Epithelial cell of esophagus (primary cell): ENCODE measurements around the gene RNF145.

Experiments used
- DNase-seq: peaks from one replicate; pipeline ENCODE4 v3.0.0; 2010; ENCODE audit warnings: low read depth
- H3K4me3 ChIP-seq: 2 replicates; pipeline ENCODE4 v1.5.1; 2011; ENCODE audit warnings: mild to moderate bottlenecking, low read length, control low read depth
- TF ChIP-seq, protein P1 (sequence below): IDR thresholded peaks from 2 replicates; pipeline ENCODE4 v1.5.1; 2011; ENCODE audit warnings: low read depth, mild to moderate bottlenecking, low read length, control low read depth, inconsistent platforms; ENCODE audit not compliant: insufficient read depth; ENCODE audit errors: missing control alignments

RNF145 gene

GRCh38 chr5:159183247-159183646 is 26.1 kb downstream of the RNF145 start:
- no peak for DNase-seq

DNA sequence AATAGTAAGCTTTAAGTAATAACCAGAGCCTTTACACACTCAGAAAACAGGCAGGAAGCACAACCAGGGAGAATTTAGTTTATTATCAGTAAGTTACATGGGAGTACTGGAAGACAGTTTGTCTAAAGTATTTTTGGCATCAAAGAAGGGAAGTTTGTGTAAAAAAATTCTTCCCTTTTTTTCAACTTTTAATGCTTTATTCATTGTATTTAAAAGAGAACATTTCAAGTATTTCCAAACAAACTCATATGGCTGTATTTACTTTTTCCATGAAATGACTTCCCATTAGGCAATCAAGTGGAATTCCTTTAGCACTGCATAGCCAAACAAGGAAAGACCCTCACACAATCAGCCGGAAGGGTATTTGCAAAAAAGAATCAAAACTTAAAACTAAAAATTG is 26.7 kb downstream of the RNF145 start:
- TF ChIP-seq, protein P1, sequence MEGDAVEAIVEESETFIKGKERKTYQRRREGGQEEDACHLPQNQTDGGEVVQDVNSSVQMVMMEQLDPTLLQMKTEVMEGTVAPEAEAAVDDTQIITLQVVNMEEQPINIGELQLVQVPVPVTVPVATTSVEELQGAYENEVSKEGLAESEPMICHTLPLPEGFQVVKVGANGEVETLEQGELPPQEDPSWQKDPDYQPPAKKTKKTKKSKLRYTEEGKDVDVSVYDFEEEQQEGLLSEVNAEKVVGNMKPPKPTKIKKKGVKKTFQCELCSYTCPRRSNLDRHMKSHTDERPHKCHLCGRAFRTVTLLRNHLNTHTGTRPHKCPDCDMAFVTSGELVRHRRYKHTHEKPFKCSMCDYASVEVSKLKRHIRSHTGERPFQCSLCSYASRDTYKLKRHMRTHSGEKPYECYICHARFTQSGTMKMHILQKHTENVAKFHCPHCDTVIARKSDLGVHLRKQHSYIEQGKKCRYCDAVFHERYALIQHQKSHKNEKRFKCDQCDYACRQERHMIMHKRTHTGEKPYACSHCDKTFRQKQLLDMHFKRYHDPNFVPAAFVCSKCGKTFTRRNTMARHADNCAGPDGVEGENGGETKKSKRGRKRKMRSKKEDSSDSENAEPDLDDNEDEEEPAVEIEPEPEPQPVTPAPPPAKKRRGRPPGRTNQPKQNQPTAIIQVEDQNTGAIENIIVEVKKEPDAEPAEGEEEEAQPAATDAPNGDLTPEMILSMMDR: no peak
- no peak for DNase-seq
- H3K4me3 ChIP-seq: no peak overlapping the region

More at GRCh38 chr5:159183247-159183646, 26.1 kb downstream of the RNF145 start:
- H3K4me3 ChIP-seq: no peak overlapping the region
- TF ChIP-seq, protein P1: no peak

DNA sequence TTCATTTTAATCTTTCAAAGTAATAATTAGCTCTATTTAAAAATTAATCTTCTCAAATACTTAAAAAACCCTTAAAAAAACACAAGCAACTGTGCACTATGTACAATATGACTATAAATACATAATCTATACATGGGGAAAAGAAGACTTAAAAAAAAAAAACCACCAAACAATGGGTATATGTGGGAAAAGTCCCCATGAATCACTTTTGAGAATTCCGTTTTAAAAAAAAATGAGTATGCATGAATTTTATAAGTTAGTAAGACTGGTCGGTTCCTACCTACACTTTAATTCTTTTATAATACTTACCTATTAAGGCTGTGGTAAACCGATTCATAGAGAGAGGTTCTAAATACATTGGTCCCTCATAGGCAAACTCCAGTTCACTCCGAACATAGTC is 27.7 kb downstream of the RNF145 start:
- no peak overlapping the region for H3K4me3 ChIP-seq
- DNase-seq: no peak
- TF ChIP-seq, protein P1: no peak

- peak; percentile 45 for DNase-seq
- TF ChIP-seq, protein P1: no peak
- H3K4me3 ChIP-seq: no peak overlapping the region
These were observed 28.2 kb downstream of the RNF145 start for GRCh38 chr5:159181152-159181551.

DNA sequence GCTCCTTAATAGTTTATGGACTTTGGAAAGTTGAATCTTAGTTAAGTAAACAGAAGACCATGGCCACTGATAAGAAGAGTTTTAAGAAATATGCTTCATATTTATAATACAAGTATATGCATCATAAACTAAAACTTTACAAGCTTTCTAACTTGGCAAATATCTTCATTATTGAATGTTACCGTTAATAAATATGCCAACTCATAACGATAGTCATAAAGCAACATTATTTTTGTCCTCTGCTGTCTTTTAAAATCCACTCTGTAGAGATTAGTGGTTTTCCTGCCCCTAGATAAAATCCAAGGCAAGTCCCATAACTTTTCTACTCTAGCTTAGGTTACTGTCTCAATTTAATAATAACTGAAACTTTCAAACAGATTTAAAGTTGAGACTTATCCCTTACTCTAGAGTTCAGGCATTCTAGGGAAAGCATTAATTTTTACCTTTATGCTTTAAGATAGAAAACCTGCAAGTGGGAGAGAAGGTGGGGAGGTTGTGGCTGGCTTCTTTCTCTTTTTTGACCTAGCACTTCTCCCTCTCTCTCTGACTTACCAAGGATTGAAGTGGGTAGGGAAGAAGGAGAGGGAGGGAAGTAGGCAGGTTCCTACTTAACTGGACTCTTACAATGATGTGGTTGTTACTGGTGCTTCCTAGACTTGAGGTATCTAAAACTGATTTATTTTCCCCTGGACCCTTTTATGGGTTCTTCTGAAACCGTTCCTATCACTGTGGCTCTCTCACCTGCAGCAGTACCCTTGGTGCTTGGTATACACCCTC is 29.6 kb downstream of the RNF145 start:
- no peak overlapping the region for H3K4me3 ChIP-seq
- DNase-seq: no peak
- TF ChIP-seq, protein P1: no peak

GRCh38 chr5:159178978-159179377 is 30.4 kb downstream of the RNF145 start:
- no peak overlapping the region for H3K4me3 ChIP-seq
- peak; percentile 94 for DNase-seq
- TF ChIP-seq, protein P1: no peak

- no peak for DNase-seq
- no peak overlapping the region for H3K4me3 ChIP-seq
- TF ChIP-seq, protein P1: no peak
These were observed 33.8 kb downstream of the RNF145 start for GRCh38 chr5:159175547-159175946.
